ENCODE results near the gene GPR142. TPM values are rescaled to one million over a fixed set of nuclear protein-coding genes. Genes with fewer than 3 reads are reported as not detected.
A peak's percentile ranks its signal among the peaks of the same experiment; 100 is the strongest.

The GPR142 gene
- total and polyA plus RNA-seq, 2 of the 13 experiments (the other 11 are each of a cell fraction or from before 2014, with no cell fraction given): not detected

DNA sequence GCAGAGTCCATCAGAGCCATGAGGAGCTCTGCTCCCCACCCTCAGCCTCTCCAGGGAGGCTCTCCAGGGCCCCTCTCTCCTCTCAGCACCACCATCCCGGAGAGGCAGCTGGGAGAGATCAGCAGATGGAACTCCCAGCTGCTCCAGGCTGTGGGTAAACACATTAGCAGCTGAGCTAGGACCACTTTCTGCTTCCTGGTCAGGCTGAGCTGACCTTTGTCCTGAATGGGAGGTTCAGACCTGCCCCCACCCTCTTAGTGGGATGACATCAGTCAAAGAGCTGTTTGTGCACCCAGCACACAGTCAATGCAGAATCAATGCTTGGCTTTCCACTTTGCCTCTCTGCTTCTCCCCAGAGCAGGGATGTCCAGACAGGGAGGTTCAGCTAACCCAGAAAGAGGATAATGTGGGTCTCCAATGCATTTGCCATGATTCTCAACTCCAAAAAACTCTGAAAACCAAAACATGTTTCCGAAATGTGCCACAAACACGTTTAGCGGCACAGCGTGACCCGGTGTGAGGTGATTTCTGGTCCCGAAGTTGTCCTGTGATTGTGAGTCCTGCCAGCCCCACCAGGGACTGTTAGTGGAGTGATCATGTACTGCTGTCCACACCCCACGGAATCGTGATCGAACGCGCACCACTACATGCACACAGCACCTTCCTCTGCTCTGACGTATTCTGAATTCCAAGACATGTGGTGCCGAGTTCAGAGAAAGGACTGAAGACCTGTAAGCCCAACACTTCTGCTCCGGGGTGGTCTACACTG, 6.7 kb downstream of the GPR142 start (continued):
- TF ChIP-seq ZNF3 (CRISPR knock-in tag; IDR thresholded peaks at IDR 0.05) (no peak), ZFY (CRISPR knock-in tag; IDR thresholded peaks at IDR 0.05) (0 out of 2 replicates have a peak, but pooled peaks have one; percentile 32), RAD51 (IDR thresholded peaks at IDR 0.05; ENCODE audit: borderline replicate concordance) (no peak), ZNF563 (CRISPR knock-in tag; IDR thresholded peaks at IDR 0.05) (no peak), ZNF329 (CRISPR knock-in tag; IDR thresholded peaks at IDR 0.05; ENCODE audit: low read depth) (no peak), PAX8 (CRISPR knock-in tag; IDR thresholded peaks at IDR 0.05; ENCODE audit: borderline replicate concordance) (no peak), ZNF160 (CRISPR knock-in tag; IDR thresholded peaks at IDR 0.05) (peak; percentile 72; the same call in 1 of the 2 replicates), ZNF256 (CRISPR knock-in tag; conservative IDR thresholded peaks at IDR 0.05) (no peak), ZNF556 (CRISPR knock-in tag; IDR thresholded peaks at IDR 0.05; ENCODE audit: borderline replicate concordance) (peak; percentile 74; the same call in 1 of the 2 replicates), TCF7 (IDR thresholded peaks at IDR 0.05; ENCODE audit: low read depth) (no peak), SRSF1 (optimal IDR thresholded peaks at IDR 0.05; ENCODE audit: low read depth, low read length) (no peak), ZBTB20 (CRISPR knock-in tag; IDR thresholded peaks at IDR 0.05; ENCODE audit: borderline replicate concordance, low read depth) (no peak), ZNF33B (CRISPR knock-in tag; IDR thresholded peaks at IDR 0.05) (no peak), ZNF782 (CRISPR knock-in tag; IDR thresholded peaks at IDR 0.05; ENCODE audit: borderline replicate concordance) (no peak; the same call in 1 of the 2 replicates), KAT8 (CRISPR knock-in tag; IDR thresholded peaks at IDR 0.05) (peak; percentile 93), ZNF768 (CRISPR knock-in tag; IDR thresholded peaks at IDR 0.05) (no peak), ZNF652 (CRISPR knock-in tag; IDR thresholded peaks at IDR 0.05; ENCODE audit: borderline replicate concordance, low read depth) (no peak), ZNF138 (CRISPR knock-in tag; IDR thresholded peaks at IDR 0.05; ENCODE audit: low read depth) (no peak), ZSCAN22 (CRISPR knock-in tag; IDR thresholded peaks at IDR 0.05) (no peak)
- TF ChIP-seq, protein P1, sequence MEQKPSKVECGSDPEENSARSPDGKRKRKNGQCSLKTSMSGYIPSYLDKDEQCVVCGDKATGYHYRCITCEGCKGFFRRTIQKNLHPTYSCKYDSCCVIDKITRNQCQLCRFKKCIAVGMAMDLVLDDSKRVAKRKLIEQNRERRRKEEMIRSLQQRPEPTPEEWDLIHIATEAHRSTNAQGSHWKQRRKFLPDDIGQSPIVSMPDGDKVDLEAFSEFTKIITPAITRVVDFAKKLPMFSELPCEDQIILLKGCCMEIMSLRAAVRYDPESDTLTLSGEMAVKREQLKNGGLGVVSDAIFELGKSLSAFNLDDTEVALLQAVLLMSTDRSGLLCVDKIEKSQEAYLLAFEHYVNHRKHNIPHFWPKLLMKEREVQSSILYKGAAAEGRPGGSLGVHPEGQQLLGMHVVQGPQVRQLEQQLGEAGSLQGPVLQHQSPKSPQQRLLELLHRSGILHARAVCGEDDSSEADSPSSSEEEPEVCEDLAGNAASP (CRISPR knock-in tag; IDR thresholded peaks at IDR 0.05; ENCODE audit: borderline replicate concordance): peak; percentile 99
- TF ChIP-seq, protein P2, sequence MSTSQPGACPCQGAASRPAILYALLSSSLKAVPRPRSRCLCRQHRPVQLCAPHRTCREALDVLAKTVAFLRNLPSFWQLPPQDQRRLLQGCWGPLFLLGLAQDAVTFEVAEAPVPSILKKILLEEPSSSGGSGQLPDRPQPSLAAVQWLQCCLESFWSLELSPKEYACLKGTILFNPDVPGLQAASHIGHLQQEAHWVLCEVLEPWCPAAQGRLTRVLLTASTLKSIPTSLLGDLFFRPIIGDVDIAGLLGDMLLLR (CRISPR knock-in tag; IDR thresholded peaks at IDR 0.05): no peak
- TF ChIP-seq, protein P3, sequence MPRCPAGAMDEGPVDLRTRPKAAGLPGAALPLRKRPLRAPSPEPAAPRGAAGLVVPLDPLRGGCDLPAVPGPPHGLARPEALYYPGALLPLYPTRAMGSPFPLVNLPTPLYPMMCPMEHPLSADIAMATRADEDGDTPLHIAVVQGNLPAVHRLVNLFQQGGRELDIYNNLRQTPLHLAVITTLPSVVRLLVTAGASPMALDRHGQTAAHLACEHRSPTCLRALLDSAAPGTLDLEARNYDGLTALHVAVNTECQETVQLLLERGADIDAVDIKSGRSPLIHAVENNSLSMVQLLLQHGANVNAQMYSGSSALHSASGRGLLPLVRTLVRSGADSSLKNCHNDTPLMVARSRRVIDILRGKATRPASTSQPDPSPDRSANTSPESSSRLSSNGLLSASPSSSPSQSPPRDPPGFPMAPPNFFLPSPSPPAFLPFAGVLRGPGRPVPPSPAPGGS (CRISPR knock-in tag; IDR thresholded peaks at IDR 0.05): peak; percentile 70; the same call in 1 of the 2 replicates
- TF ChIP-seq, protein P4, sequence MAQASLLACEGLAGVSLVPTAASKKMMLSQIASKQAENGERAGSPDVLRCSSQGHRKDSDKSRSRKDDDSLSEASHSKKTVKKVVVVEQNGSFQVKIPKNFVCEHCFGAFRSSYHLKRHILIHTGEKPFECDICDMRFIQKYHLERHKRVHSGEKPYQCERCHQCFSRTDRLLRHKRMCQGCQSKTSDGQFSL (CRISPR knock-in tag; IDR thresholded peaks at IDR 0.05): no peak
- TF ChIP-seq, protein P5, sequence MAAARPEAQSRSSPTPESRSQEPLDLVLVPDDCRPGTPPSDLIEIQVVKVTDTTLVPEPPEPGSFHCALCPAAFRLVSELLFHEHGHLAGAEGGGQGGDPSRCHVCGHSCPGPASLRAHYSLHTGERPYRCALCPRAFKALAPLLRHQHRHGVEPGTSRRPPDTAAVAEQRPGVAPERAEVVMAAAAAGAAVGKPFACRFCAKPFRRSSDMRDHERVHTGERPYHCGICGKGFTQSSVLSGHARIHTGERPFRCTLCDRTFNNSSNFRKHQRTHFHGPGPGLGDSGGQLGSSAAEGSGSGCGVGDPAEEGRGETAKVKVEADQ (CRISPR knock-in tag; IDR thresholded peaks at IDR 0.05; ENCODE audit: borderline replicate concordance): peak; percentile 80; the same call in 1 of the 2 replicates
- TF ChIP-seq, protein P6, sequence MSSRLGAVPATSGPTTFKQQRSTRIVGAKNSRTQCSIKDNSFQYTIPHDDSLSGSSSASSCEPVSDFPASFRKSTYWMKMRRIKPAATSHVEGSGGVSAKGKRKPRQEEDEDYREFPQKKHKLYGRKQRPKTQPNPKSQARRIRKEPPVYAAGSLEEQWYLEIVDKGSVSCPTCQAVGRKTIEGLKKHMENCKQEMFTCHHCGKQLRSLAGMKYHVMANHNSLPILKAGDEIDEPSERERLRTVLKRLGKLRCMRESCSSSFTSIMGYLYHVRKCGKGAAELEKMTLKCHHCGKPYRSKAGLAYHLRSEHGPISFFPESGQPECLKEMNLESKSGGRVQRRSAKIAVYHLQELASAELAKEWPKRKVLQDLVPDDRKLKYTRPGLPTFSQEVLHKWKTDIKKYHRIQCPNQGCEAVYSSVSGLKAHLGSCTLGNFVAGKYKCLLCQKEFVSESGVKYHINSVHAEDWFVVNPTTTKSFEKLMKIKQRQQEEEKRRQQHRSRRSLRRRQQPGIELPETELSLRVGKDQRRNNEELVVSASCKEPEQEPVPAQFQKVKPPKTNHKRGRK (CRISPR knock-in tag; IDR thresholded peaks at IDR 0.05): no peak

Measured in HepG2 (cell line).